ENCODE data around the gene CCNH. TPM values are rescaled to one million over a fixed set of nuclear protein-coding genes. Genes with fewer than 3 reads are reported as not detected.

Gene CCNH
- total and polyA plus RNA-seq, 9 of the 15 experiments (the other 6 are each of a cell fraction or from before 2014, with no cell fraction given), result 100 to 213 (median 150) TPM

GRCh38 chr5:87433945-87434344 is 21.2 kb upstream of the CCNH start:
- no peaks in the 10 kb centered on the region for H3K36me3 ChIP-seq (ENCODE audit: control insufficient read depth, insufficient read depth, low read length)
- BruUV-seq (replicated peaks), result no TSS peak
- DNase-seq (ENCODE audit: extremely low read depth in 1 of 4, low spot score in 3 of 4) (no peak), ATAC-seq (no peak), FAIRE-seq (no peak)
- no peaks in the 10 kb centered on the region for H3K4me1 ChIP-seq (replicated peaks in 1 of 2; ENCODE audit: control insufficient read depth in 2 of 2, insufficient read depth in 2 of 2, low read length in 2 of 2)
- no peaks in the 10 kb centered on the region for H3K9me3 ChIP-seq (replicated peaks; ENCODE audit: control insufficient read depth, insufficient read depth, low read depth, low read length)
- no peak overlapping the region for H3K27ac ChIP-seq (ENCODE audit: extremely low read depth, low read depth, low read length)
- H3K4me2 ChIP-seq (ENCODE audit: insufficient read depth, low read length), result no peak overlapping the region
- in situ Hi-C loops (cut with MboI), result no loop called here
- no peak for TF ChIP-seq YBX1 (IDR thresholded peaks at IDR 0.05)
- TF ChIP-seq ZKSCAN3 (CRISPR knock-in tag; IDR thresholded peaks at IDR 0.05), result no peak
- TF ChIP-seq, protein P1, sequence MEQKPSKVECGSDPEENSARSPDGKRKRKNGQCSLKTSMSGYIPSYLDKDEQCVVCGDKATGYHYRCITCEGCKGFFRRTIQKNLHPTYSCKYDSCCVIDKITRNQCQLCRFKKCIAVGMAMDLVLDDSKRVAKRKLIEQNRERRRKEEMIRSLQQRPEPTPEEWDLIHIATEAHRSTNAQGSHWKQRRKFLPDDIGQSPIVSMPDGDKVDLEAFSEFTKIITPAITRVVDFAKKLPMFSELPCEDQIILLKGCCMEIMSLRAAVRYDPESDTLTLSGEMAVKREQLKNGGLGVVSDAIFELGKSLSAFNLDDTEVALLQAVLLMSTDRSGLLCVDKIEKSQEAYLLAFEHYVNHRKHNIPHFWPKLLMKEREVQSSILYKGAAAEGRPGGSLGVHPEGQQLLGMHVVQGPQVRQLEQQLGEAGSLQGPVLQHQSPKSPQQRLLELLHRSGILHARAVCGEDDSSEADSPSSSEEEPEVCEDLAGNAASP (IDR thresholded peaks at IDR 0.05), result no peak
- no peak for TF ChIP-seq GABPB1 (CRISPR knock-in tag; IDR thresholded peaks at IDR 0.05)
- TF ChIP-seq CBFB (CRISPR knock-in tag; IDR thresholded peaks at IDR 0.05), result no peak
- no peak for TF ChIP-seq NR2C2 (CRISPR knock-in tag; IDR thresholded peaks at IDR 0.05)
- TF ChIP-seq NR2C2 (tag; IDR thresholded peaks at IDR 0.05), result no peak
- no peak for TF ChIP-seq MCM3 (IDR thresholded peaks at IDR 0.05)
- no peak for TF ChIP-seq MCM2 (IDR thresholded peaks at IDR 0.05; ENCODE audit: low read depth)
- no peak for TF ChIP-seq SP1 (CRISPR knock-in tag; IDR thresholded peaks at IDR 0.05)
- TF ChIP-seq, protein P2, sequence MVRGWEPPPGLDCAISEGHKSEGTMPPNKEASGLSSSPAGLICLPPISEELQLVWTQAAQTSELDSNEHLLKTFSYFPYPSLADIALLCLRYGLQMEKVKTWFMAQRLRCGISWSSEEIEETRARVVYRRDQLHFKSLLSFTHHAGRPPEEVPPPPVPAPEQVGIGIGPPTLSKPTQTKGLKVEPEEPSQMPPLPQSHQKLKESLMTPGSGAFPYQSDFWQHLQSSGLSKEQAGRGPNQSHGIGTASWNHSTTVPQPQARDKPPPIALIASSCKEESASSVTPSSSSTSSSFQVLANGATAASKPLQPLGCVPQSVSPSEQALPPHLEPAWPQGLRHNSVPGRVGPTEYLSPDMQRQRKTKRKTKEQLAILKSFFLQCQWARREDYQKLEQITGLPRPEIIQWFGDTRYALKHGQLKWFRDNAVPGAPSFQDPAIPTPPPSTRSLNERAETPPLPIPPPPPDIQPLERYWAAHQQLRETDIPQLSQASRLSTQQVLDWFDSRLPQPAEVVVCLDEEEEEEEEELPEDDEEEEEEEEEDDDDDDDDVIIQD (CRISPR knock-in tag; IDR thresholded peaks at IDR 0.05), result no peak
- TF ChIP-seq SPI1 (IDR thresholded peaks at IDR 0.05; ENCODE audit: borderline replicate concordance, low read depth, low read length), result no peak
- TF ChIP-seq POU5F1 (IDR thresholded peaks at IDR 0.05; ENCODE audit: borderline replicate concordance, low read depth, low read length, partially characterized antibody), result no peak
- TF ChIP-seq ZKSCAN1 (IDR thresholded peaks at IDR 0.05; ENCODE audit: low read depth, low read length), result no peak
- TF ChIP-seq ZC3H8 (IDR thresholded peaks at IDR 0.05), result no peak
- TF ChIP-seq, protein P3, sequence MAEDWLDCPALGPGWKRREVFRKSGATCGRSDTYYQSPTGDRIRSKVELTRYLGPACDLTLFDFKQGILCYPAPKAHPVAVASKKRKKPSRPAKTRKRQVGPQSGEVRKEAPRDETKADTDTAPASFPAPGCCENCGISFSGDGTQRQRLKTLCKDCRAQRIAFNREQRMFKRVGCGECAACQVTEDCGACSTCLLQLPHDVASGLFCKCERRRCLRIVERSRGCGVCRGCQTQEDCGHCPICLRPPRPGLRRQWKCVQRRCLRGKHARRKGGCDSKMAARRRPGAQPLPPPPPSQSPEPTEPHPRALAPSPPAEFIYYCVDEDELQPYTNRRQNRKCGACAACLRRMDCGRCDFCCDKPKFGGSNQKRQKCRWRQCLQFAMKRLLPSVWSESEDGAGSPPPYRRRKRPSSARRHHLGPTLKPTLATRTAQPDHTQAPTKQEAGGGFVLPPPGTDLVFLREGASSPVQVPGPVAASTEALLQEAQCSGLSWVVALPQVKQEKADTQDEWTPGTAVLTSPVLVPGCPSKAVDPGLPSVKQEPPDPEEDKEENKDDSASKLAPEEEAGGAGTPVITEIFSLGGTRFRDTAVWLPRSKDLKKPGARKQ (CRISPR knock-in tag; IDR thresholded peaks at IDR 0.05), result no peak
- no peak for TF ChIP-seq EP400 (IDR thresholded peaks at IDR 0.05)
- no peak for TF ChIP-seq DIDO1 (tag; IDR thresholded peaks at IDR 0.05; ENCODE audit: low read depth)
- TF ChIP-seq ZBTB2 (IDR thresholded peaks at IDR 0.05), result no peak
- TF ChIP-seq KLF13 (tag; IDR thresholded peaks at IDR 0.05; ENCODE audit: borderline replicate concordance, low read depth), result no peak
- H3K9me1 ChIP-seq (ENCODE audit: control insufficient read depth, insufficient read depth, low read length), result no peaks in the 10 kb centered on the region
- no peak overlapping the region for H3K4me3 ChIP-seq
- no peaks in the 10 kb centered on the region for H3K79me2 ChIP-seq (ENCODE audit: control insufficient read depth, insufficient read depth, low read length)
- intact Hi-C loops (cut with micrococcal nuclease), result no loop called here
- POLR2A ChIA-PET, result no interaction called here
- 0% methylated on average over 1 of the region's 1 CpG for WGBS (ENCODE audit: insufficient coverage, low coverage, missing lambda C conversion rate)
- no peak overlapping the region for H2AFZ ChIP-seq (ENCODE audit: low read depth, low read length)
- CTCF ChIA-PET (ENCODE audit: low intra/inter-chr PET ratio), result no interaction called here
- H4K20me1 ChIP-seq (replicated peaks; ENCODE audit: control insufficient read depth, insufficient read depth, low read length), result no peaks in the 10 kb centered on the region
- no peaks in the 10 kb centered on the region for H3K27me3 ChIP-seq (ENCODE audit: control insufficient read depth in 2 of 2, insufficient read depth in 2 of 2, low read length in 2 of 2)
- H3K9ac ChIP-seq (ENCODE audit: insufficient read depth in 1 of 2, low read depth in 2 of 2, low read length in 2 of 2), result no peak overlapping the region

All from K562 (cell line).